ENCODE measurements around the gene TSPAN9. TPM values are rescaled to one million over a fixed set of nuclear protein-coding genes. Genes with fewer than 3 reads are reported as not detected.
A peak's percentile ranks its signal among the peaks of the same experiment; 100 is the strongest.

Gene TSPAN9, protein sequence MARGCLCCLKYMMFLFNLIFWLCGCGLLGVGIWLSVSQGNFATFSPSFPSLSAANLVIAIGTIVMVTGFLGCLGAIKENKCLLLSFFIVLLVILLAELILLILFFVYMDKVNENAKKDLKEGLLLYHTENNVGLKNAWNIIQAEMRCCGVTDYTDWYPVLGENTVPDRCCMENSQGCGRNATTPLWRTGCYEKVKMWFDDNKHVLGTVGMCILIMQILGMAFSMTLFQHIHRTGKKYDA
- total RNA-seq (2014; rRNA removed; shearing (Covaris generic)) (17.2 and 31.5 TPM in 2 replicates), polyA plus RNA-seq (2016; fragmentation: Nextera tagmentation; extraction: Ambion mirVana) (5.1 and 6.0 TPM in 2 replicates)
- long read RNA-seq, full-length matches to known transcripts: 4 of 5 reads
- long read RNA-seq, partial matches to known transcripts: 0 of 5 reads
- long read RNA-seq, other reads (novel, unspliced or antisense): 1 of 5 reads

DNA sequence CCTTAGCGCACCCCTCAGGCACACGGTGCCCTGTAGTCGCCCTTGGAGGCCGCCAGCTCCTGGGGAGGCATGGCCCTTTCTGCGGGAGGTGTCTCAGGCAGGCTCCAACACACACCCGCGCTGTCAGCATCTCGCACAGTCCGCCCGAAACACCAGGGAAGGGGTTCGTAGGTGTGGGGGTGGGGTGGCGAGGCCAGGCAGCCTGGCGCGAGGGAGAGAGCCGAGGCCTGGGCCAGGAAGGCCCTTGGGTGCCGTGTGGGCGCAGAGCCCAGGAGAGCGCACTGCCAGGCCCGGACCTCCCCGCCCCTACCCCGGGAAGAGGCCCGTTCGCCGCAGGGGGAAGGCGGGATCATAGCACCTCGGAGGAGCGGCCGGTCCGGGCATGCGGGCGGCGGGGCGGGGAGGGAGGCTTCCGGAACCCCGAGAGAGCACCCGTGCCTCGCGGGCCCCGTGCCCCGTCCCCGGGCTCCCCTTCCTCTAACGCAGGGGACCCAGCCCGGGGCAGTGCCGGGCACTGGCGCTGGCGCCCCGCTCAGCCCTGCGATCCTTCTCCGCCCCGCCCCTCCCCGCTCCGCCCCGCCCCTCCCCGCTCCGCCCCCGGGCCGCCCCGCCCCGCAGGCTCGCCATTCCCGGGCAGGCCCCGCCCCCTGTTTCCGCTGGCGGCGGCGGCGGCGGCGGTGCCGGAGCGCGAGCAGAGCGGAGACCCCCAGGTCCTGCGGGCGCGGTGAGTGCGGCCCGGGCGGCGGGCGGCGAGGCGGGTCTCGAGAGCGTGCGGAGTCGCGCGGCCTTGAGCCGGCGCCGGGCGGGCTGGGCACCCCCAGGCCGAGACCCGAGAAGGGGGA, at the start of gene TSPAN9:
Gene TSPAN9, plus strand, starts transcription at position 650 of the 842 bp plus-strand sequence. CDS start 123,815 bp downstream, outside the sequence.
- DNase-seq (ENCODE audit: low spot score): peak; percentile 76
- Mint-ChIP-seq H3K27ac (no peak within 1 kb of the TSS), H3K4me3 (peak within 1 kb of the TSS; percentile 76)

DNA sequence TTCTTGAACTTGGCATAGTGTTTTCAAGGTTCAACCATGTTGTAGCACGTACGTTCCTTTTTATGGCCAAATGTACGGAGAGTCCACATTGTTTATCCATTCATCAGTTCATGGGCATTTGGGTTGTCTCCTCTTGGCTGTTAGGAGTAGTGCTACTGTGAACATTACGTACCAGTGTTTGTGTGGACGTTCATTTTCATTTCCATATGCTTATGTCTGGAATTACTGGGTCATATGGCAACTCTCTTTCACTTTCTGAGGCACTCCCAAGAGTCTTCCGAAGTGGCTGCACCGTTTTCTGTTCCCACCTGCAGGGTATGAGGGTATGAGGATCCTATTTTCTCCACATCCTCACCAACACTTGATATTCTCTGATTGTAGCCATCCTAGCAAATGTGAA, 49.1 kb upstream of the TSPAN9 start:
- H3K27ac Mint-ChIP-seq: no peak overlapping the region
- H2AFZ ChIP-seq: no peak overlapping the region
- TF ChIP-seq, protein P1, sequence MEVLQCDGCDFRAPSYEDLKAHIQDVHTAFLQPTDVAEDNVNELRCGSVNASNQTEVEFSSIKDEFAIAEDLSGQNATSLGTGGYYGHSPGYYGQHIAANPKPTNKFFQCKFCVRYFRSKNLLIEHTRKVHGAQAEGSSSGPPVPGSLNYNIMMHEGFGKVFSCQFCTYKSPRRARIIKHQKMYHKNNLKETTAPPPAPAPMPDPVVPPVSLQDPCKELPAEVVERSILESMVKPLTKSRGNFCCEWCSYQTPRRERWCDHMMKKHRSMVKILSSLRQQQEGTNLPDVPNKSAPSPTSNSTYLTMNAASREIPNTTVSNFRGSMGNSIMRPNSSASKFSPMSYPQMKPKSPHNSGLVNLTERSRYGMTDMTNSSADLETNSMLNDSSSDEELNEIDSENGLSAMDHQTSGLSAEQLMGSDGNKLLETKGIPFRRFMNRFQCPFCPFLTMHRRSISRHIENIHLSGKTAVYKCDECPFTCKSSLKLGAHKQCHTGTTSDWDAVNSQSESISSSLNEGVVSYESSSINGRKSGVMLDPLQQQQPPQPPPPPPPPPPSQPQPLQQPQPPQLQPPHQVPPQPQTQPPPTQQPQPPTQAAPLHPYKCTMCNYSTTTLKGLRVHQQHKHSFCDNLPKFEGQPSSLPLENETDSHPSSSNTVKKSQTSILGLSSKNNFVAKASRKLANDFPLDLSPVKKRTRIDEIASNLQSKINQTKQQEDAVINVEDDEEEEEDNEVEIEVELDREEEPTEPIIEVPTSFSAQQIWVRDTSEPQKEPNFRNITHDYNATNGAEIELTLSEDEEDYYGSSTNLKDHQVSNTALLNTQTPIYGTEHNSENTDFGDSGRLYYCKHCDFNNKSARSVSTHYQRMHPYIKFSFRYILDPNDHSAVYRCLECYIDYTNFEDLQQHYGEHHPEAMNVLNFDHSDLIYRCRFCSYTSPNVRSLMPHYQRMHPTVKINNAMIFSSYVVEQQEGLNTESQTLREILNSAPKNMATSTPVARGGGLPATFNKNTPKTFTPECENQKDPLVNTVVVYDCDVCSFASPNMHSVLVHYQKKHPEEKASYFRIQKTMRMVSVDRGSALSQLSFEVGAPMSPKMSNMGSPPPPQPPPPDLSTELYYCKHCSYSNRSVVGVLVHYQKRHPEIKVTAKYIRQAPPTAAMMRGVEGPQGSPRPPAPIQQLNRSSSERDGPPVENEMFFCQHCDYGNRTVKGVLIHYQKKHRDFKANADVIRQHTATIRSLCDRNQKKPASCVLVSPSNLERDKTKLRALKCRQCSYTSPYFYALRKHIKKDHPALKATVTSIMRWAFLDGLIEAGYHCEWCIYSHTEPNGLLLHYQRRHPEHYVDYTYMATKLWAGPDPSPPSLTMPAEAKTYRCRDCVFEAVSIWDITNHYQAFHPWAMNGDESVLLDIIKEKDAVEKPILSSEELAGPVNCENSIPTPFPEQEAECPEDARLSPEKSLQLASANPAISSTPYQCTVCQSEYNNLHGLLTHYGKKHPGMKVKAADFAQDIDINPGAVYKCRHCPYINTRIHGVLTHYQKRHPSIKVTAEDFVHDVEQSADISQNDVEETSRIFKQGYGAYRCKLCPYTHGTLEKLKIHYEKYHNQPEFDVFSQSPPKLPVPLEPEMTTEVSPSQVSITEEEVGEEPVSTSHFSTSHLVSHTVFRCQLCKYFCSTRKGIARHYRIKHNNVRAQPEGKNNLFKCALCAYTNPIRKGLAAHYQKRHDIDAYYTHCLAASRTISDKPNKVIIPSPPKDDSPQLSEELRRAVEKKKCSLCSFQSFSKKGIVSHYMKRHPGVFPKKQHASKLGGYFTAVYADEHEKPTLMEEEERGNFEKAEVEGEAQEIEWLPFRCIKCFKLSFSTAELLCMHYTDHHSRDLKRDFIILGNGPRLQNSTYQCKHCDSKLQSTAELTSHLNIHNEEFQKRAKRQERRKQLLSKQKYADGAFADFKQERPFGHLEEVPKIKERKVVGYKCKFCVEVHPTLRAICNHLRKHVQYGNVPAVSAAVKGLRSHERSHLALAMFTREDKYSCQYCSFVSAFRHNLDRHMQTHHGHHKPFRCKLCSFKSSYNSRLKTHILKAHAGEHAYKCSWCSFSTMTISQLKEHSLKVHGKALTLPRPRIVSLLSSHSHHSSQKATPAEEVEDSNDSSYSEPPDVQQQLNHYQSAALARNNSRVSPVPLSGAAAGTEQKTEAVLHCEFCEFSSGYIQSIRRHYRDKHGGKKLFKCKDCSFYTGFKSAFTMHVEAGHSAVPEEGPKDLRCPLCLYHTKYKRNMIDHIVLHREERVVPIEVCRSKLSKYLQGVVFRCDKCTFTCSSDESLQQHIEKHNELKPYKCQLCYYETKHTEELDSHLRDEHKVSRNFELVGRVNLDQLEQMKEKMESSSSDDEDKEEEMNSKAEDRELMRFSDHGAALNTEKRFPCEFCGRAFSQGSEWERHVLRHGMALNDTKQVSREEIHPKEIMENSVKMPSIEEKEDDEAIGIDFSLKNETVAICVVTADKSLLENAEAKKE (CRISPR knock-in tag; IDR thresholded peaks at IDR 0.05): no peak
- TF ChIP-seq POLR2AphosphoS5 (IDR thresholded peaks at IDR 0.05; ENCODE audit: low read depth): no peak
- no peak for TF ChIP-seq ZNF114 (CRISPR knock-in tag; IDR thresholded peaks at IDR 0.05)
- TF ChIP-seq, protein P2, sequence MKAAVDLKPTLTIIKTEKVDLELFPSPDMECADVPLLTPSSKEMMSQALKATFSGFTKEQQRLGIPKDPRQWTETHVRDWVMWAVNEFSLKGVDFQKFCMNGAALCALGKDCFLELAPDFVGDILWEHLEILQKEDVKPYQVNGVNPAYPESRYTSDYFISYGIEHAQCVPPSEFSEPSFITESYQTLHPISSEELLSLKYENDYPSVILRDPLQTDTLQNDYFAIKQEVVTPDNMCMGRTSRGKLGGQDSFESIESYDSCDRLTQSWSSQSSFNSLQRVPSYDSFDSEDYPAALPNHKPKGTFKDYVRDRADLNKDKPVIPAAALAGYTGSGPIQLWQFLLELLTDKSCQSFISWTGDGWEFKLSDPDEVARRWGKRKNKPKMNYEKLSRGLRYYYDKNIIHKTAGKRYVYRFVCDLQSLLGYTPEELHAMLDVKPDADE (IDR thresholded peaks at IDR 0.05): no peak
- no peak for TF ChIP-seq STAT1 (IDR thresholded peaks at IDR 0.05; ENCODE audit: unreplicated experiment)
- TF ChIP-seq NANOG (IDR thresholded peaks at IDR 0.05; ENCODE audit: borderline replicate concordance): no peak
- TF ChIP-seq JUNB (IDR thresholded peaks at IDR 0.05; ENCODE audit: unreplicated experiment): no peak

More for the DNA sequence above, at the start of gene TSPAN9:
- Histone ChIP-seq H3K27me3 (ENCODE audit: insufficient read depth) (0 out of 2 replicates have a peak, but pooled peaks cover 9% of the 10 kb centered on the region), H3K79me2 (replicated peaks; ENCODE audit: insufficient read depth) (peaks cover 11% of the 10 kb centered on the region), H3K4me2 (peak within 1 kb of the TSS; percentile 89), H3K4me1 (ENCODE audit: insufficient read depth) (peaks cover 12% of the 10 kb centered on the region; the same call in 1 of the 2 replicates), H4K20me1 (replicated peaks; ENCODE audit: insufficient read depth) (peaks cover 12% of the 10 kb centered on the region; the same call in 1 of the 2 replicates), H3K9me2 (ENCODE audit: insufficient read depth) (no peaks in the 10 kb centered on the region), H3F3A (replicated peaks; ENCODE audit: low read depth) (0 out of 2 replicates have a peak, but pooled peaks cover 2% of the 10 kb centered on the region), H2AFZ (peak within 1 kb of the TSS; percentile 83), H3K36me3 (ENCODE audit: insufficient read depth) (no peaks in the 10 kb centered on the region), H3K4me3 (peak within 1 kb of the TSS; percentile 76), H3K27ac (ENCODE audit: low read depth) (no peak within 1 kb of the TSS)
- Mint-ChIP-seq H3K9me3 (no peaks in the 10 kb centered on the region; the same call in 2 of the 3 replicates), H3K36me3 (ENCODE audit: low read depth) (0 out of 3 replicates have a peak, but pooled peaks cover under 1% of the 10 kb centered on the region), H3K4me1 (peaks cover 8% of the 10 kb centered on the region), H3K27me3 (ENCODE audit: insufficient read depth, low read depth, poor library complexity) (peaks cover 19% of the 10 kb centered on the region)
- ATAC-seq: peak; percentile 81
- TF ChIP-seq CREB1 (CRISPR knock-in tag; IDR thresholded peaks at IDR 0.05; ENCODE audit: low read depth) (no peak), POLR2AphosphoS5 (IDR thresholded peaks at IDR 0.05; ENCODE audit: low read depth) (peak; percentile 68; the same call in 1 of the 2 replicates)

More for the DNA sequence above, 49.1 kb upstream of the TSPAN9 start:
- no peak for DNase-seq (ENCODE audit: low spot score)
- H3K79me2 ChIP-seq (replicated peaks; ENCODE audit: insufficient read depth): no peaks in the 10 kb centered on the region
- ATAC-seq: no peak
- Mint-ChIP-seq H3K4me3 (no peak overlapping the region), H3K4me1 (no peaks in the 10 kb centered on the region; the same call in 2 of the 3 replicates), H3K9me3 (no peaks in the 10 kb centered on the region), H3K27me3 (ENCODE audit: insufficient read depth, low read depth, poor library complexity) (peaks cover 10% of the 10 kb centered on the region), H3K36me3 (ENCODE audit: low read depth) (peaks cover 74% of the 10 kb centered on the region)
- no peaks in the 10 kb centered on the region for H3K4me1 ChIP-seq (ENCODE audit: insufficient read depth)
- no peak overlapping the region for H3K4me3 ChIP-seq
- H3K36me3 ChIP-seq (ENCODE audit: insufficient read depth): peaks cover 37% of the 10 kb centered on the region
- peaks cover 21% of the 10 kb centered on the region for H3F3A ChIP-seq (replicated peaks; ENCODE audit: low read depth)
- no peak overlapping the region for H3K27ac ChIP-seq (ENCODE audit: low read depth)
- H4K20me1 ChIP-seq (replicated peaks; ENCODE audit: insufficient read depth): peaks cover 13% of the 10 kb centered on the region
- no peaks in the 10 kb centered on the region for H3K27me3 ChIP-seq (ENCODE audit: insufficient read depth)
- H3K9me2 ChIP-seq (ENCODE audit: insufficient read depth): no peaks in the 10 kb centered on the region
- H3K4me2 ChIP-seq: no peak overlapping the region
